IPS DF 4.7 (cell line): ENCODE results near the gene WDFY2.
"Not testable (repeated sequence)": the region's sequence is repeated elsewhere in the genome, so short reads cannot be mapped to it uniquely, and the experiment has no call there.

Source experiments
- DNase-seq: peaks from one replicate; pipeline ENCODE4 v3.0.0-alpha.2; 2013; ENCODE audit warnings: low spot score; ENCODE audit errors: extremely low read depth

Gene WDFY2

GRCh38 chr13:51628059-51628852 lies 44.0 kb downstream of the WDFY2 start:
- no peak for DNase-seq

- DNase-seq: no peak
Observed at GRCh38 chr13:51629491-51630287, 45.4 kb downstream of the WDFY2 start.

- no peak for DNase-seq
Observed at GRCh38 chr13:51630288-51630615, 46.0 kb downstream of the WDFY2 start.

GRCh38 chr13:51632591-51633362 lies 48.5 kb downstream of the WDFY2 start:
- no peak for DNase-seq

GRCh38 chr13:51635137-51635878 lies 51.0 kb downstream of the WDFY2 start:
- DNase-seq: no peak

GRCh38 chr13:51636349-51636890 lies 52.2 kb downstream of the WDFY2 start:
- DNase-seq: no peak

- no peak for DNase-seq
Observed at GRCh38 chr13:51637852-51638215, 53.6 kb downstream of the WDFY2 start.

GRCh38 chr13:51638216-51638871 lies 54.1 kb downstream of the WDFY2 start:
- DNase-seq: no peak

GRCh38 chr13:51639171-51639570 lies 54.9 kb downstream of the WDFY2 start:
- no peak for DNase-seq

- DNase-seq: not testable (repeated sequence)
Observed at GRCh38 chr13:51640696-51641095, 56.4 kb downstream of the WDFY2 start.

- no peak for DNase-seq
Observed at GRCh38 chr13:51643105-51643881, 59.0 kb downstream of the WDFY2 start.

- no peak for DNase-seq
Observed at GRCh38 chr13:51643882-51644281, 59.6 kb downstream of the WDFY2 start.

- DNase-seq: no peak
Observed at GRCh38 chr13:51644654-51645053, 60.4 kb downstream of the WDFY2 start.

GRCh38 chr13:51645154-51645650 lies 60.9 kb downstream of the WDFY2 start:
- DNase-seq: no peak

GRCh38 chr13:51645761-51646670 lies 61.8 kb downstream of the WDFY2 start:
- no peak for DNase-seq

GRCh38 chr13:51647067-51647466 lies 62.8 kb downstream of the WDFY2 start:
- no peak for DNase-seq

GRCh38 chr13:51652193-51652592 lies 67.9 kb downstream of the WDFY2 start:
- DNase-seq: not testable (repeated sequence)

- DNase-seq: no peak
Observed at GRCh38 chr13:51659276-51660127, 75.2 kb downstream of the WDFY2 start.
